T-helper 2 cell treated with Interferon-gamma antibody and Interleukin-4, amounts not matched to agents 100 ng/mL and 5 ng/mL, for 36 hours (primary cell): ENCODE results near the gene TRPV5. TPM values are rescaled to one million over a fixed set of nuclear protein-coding genes. Genes with fewer than 3 reads are reported as not detected.

Source experiments
- intact Hi-C: fragments of 100-400 bp; cut with micrococcal nuclease; formaldehyde crosslinking; loops from one replicate; pipeline ENCODE4 v1.15.1; 2023
- total RNA-seq: library from RNA; stranded (reverse); gene quantifications from 2 replicates; pipeline ENCODE4 v1.2.3, GENCODE V29; 2022

TRPV5 gene
- total RNA-seq, 1 donor from 2014 or later, result not detected

- intact Hi-C loops, result no loop called here
Measured at GRCh38 chr7:142872106-142872675, 61.4 kb downstream of the TRPV5 start.

- intact Hi-C loops, result no loop called here
Measured at GRCh38 chr7:142871260-142872105, 62.1 kb downstream of the TRPV5 start.

- intact Hi-C loops, result no loop called here
Measured at GRCh38 chr7:142870566-142871259, 62.8 kb downstream of the TRPV5 start.

- intact Hi-C loops, result no loop called here
Measured at GRCh38 chr7:142870147-142870559, 63.4 kb downstream of the TRPV5 start.

GRCh38 chr7:142869434-142869833 is 64.1 kb downstream of the TRPV5 start:
- intact Hi-C loops, result no loop called here

GRCh38 chr7:142868986-142869415 is 64.5 kb downstream of the TRPV5 start:
- intact Hi-C loops, result no loop called here

- intact Hi-C loops, result no loop called here
Measured at GRCh38 chr7:142868188-142868985, 65.2 kb downstream of the TRPV5 start.

- intact Hi-C loops, result no loop called here
Measured at GRCh38 chr7:142867398-142868187, 66.0 kb downstream of the TRPV5 start.

- intact Hi-C loops, result no loop called here
Measured at GRCh38 chr7:142867097-142867378, 66.5 kb downstream of the TRPV5 start.

- intact Hi-C loops, result no loop called here
Measured at GRCh38 chr7:142866361-142867096, 67.0 kb downstream of the TRPV5 start.

GRCh38 chr7:142865766-142866165 is 67.8 kb downstream of the TRPV5 start:
- intact Hi-C loops, result no loop called here

GRCh38 chr7:142864980-142865747 is 68.4 kb downstream of the TRPV5 start:
- intact Hi-C loops, result no loop called here

GRCh38 chr7:142863891-142864685 is 69.5 kb downstream of the TRPV5 start:
- intact Hi-C loops, result no loop called here

GRCh38 chr7:142862786-142863400 is 70.7 kb downstream of the TRPV5 start:
- intact Hi-C loops, result no loop called here

- intact Hi-C loops, result no loop called here
Measured at GRCh38 chr7:142862351-142862750, 71.2 kb downstream of the TRPV5 start.

- intact Hi-C loops, result no loop called here
Measured at GRCh38 chr7:142860968-142861367, 72.6 kb downstream of the TRPV5 start.

GRCh38 chr7:142859829-142860228 is 73.7 kb downstream of the TRPV5 start:
- intact Hi-C loops, result loop anchor here (10.0 kb wide), 1 partner anchor 355 kb away; no protein-coding TSS in a partner anchor

GRCh38 chr7:142859411-142859810 is 74.1 kb downstream of the TRPV5 start:
- intact Hi-C loops, result loop anchor here (10.0 kb wide), 1 partner anchor 355 kb away; no protein-coding TSS in a partner anchor
